ES-I3 (cell line): ENCODE results near the gene HSD17B4.
A peak's percentile ranks its signal among the peaks of the same experiment; 100 is the strongest.
"Not testable (repeated sequence)": the region's sequence is repeated elsewhere in the genome, so short reads cannot be mapped to it uniquely, and the experiment has no call there.

Experiments
- H3K36me3 ChIP-seq: 2 replicates; pipeline ENCODE4 v1.6.1; 2013; ENCODE audit warnings: mild to moderate bottlenecking, low read length, control low read depth, moderate library complexity; ENCODE audit not compliant: insufficient read depth
- H3K4me1 ChIP-seq: 2 replicates; pipeline ENCODE4 v1.6.1; 2013; ENCODE audit warnings: mild to moderate bottlenecking, control low read depth, low read length; ENCODE audit not compliant: insufficient read depth
- H3K9ac ChIP-seq: 2 replicates; pipeline ENCODE4 v1.6.1; 2013; ENCODE audit warnings: low read depth, mild to moderate bottlenecking, low read length, moderate library complexity
- H3K9me3 ChIP-seq: 2 replicates; pipeline ENCODE4 v1.6.1; 2013; ENCODE audit warnings: mild to moderate bottlenecking, low read length, moderate library complexity; ENCODE audit not compliant: control insufficient read depth, insufficient read depth

The HSD17B4 gene, protein sequence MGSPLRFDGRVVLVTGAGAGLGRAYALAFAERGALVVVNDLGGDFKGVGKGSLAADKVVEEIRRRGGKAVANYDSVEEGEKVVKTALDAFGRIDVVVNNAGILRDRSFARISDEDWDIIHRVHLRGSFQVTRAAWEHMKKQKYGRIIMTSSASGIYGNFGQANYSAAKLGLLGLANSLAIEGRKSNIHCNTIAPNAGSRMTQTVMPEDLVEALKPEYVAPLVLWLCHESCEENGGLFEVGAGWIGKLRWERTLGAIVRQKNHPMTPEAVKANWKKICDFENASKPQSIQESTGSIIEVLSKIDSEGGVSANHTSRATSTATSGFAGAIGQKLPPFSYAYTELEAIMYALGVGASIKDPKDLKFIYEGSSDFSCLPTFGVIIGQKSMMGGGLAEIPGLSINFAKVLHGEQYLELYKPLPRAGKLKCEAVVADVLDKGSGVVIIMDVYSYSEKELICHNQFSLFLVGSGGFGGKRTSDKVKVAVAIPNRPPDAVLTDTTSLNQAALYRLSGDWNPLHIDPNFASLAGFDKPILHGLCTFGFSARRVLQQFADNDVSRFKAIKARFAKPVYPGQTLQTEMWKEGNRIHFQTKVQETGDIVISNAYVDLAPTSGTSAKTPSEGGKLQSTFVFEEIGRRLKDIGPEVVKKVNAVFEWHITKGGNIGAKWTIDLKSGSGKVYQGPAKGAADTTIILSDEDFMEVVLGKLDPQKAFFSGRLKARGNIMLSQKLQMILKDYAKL

DNA sequence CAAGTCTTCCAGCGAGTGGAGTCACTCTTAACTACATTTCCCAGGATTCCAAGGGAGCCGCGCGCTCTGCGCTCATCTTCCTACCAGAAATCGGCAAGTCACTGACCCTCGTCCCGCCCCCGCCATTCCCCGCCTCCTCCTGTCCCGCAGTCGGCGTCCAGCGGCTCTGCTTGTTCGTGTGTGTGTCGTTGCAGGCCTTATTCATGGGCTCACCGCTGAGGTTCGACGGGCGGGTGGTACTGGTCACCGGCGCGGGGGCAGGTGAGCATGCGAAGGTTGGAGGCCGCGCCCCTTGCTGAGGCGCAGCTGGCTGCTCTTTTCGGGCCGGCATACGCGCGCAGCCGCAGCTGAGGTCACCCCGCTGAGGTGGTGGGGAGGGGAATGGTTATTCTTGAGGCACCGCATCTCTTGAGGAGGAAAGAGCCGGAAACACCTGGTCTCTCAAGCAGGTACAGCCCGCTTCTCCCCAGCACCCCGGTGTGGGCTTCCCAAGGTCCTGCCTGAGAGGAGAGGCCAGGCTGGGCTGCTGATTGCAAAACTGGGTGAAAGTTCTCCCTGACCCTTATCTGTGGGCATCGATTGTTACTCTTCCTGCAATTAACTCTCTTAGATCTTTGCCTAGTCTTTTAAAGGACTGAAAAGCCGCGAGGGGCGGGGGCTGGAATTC lies at the start of gene HSD17B4:
TSS of gene HSD17B4 (plus strand) at position 125 of the 667 bp plus-strand sequence. CDS start at position 204, 79 bp downstream.
- peaks cover 23% of the 10 kb centered on the region; the same call in 1 of the 2 replicates for H3K4me1 ChIP-seq
- H3K36me3 ChIP-seq = no peaks in the 10 kb centered on the region; the same call in 1 of the 2 replicates
- no peaks in the 10 kb centered on the region; the same call in 1 of the 2 replicates for H3K9me3 ChIP-seq
- peak within 1 kb of the TSS; percentile 83 for H3K9ac ChIP-seq

DNA sequence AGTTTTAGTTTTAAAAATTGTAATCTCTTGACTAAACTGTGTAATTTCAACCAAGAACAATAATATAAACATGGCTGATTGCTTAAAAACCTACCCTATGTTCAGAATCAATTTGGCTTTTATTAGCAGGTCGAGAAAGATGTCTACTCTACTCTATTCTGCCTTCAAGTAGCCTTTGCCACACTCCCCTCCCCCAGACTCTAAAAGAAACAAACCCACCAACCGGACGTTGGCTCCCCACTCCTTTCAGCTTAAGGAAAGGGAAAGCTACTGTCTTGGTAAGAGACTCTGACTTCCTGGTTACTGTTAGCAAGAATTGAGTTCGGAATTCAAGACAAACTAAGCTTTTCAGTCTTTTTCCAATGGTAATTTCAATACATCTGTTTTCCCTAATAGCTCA lies 49.7 kb upstream of the HSD17B4 start:
- H3K9me3 ChIP-seq = no peaks in the 10 kb centered on the region
- peaks cover 31% of the 10 kb centered on the region for H3K4me1 ChIP-seq
- no peaks in the 10 kb centered on the region for H3K36me3 ChIP-seq
- H3K9ac ChIP-seq = peak overlapping the region; percentile 27; the same call in 1 of the 2 replicates

DNA sequence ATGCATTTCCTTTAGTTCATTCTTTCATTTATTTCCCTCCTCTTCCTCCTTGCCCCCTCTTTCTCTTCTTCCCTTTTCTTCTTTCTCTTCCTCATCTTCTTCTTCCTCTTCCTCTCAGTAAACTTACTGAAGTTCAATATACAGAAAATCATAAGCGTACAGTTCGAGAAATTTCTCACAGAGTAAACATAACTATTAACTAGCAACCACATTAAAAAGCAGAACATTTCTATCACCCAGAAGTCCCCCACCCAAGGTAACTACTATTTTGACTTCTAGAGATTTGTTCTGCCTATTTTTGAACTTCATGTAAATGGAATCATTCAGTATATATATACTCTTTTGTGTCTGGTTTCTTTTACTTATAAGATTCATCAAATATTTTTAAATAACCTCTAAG lies 48.3 kb upstream of the HSD17B4 start:
- H3K36me3 ChIP-seq = no peaks in the 10 kb centered on the region
- no peaks in the 10 kb centered on the region for H3K9me3 ChIP-seq
- peaks cover 31% of the 10 kb centered on the region for H3K4me1 ChIP-seq
- no peak overlapping the region for H3K9ac ChIP-seq

DNA sequence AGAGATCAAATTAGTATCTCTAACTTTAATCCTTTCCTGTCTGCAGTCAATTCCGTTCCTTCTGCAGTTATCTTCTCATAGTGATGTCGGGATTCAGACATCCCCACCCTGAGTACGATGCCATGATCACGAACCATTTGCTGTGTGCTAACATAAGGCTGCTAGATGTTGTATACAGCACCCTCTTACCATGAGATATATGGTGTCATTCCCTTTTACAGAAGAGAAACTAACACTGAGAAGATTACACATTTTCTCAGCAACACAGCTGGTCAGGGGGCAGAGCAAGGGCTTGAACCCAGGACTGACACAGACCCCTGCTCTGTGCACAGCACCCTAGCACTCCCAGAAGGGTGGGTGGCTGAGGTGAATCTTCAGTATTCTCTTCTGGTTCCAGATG lies 46.9 kb upstream of the HSD17B4 start:
- H3K9ac ChIP-seq = no peak overlapping the region
- H3K36me3 ChIP-seq = no peaks in the 10 kb centered on the region
- peaks cover 31% of the 10 kb centered on the region for H3K4me1 ChIP-seq
- H3K9me3 ChIP-seq = no peaks in the 10 kb centered on the region

DNA sequence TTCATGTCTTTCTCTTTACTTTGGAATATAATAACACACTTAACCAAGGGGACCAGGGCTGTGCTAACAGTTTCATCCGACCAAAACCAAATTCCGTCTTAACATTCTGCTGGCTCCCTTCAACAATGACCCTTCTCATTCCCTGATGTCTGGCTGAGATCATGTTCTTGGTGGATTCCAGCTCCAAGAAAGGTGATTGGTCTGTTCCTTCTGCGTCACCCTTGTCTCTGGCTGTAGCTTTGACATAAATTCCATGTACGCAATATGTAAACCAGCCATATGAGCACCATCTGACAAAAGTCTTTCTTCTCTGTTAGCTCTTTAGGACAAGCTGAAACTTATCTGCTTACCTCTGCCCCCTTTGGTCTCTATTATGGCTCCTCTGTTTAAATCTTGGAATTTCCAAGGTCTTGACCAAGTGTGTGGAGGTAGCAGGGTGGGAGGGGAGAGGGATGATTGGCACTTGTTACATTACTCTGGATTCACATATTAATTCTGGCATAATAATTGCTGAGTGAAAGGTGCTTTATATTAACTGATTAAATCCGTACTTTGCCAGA lies 45.7 kb upstream of the HSD17B4 start:
- Histone ChIP-seq H3K9ac (no peak overlapping the region), H3K9me3 (no peaks in the 10 kb centered on the region), H3K4me1 (peaks cover 28% of the 10 kb centered on the region), H3K36me3 (no peaks in the 10 kb centered on the region)

DNA sequence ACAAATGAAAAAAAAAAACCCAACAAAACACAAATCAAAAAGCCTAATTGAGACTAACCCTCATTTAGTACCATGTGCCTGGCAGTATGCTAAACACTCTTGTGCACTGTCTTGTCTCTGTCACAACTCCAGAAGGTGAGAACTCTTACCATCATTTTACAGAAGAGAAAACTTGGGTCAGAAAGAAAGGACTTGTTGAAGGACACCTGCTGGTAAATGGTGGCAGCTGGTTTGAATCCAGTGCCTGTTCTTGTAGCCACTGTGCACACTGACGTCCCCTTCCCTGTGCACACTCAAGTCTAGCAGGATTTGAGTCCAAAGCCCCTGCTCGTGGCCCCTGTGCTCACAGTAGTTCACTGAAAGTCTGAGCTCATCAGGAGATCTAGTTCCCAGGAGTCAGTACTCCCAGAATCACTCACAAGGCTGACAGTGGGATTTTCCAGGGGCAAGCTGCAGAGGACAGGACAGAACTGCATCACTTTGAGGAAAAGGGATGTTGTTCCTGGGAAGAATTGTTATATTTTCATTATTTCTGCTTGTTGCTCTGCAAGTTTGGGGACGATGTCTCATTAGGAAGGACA lies 43.0 kb upstream of the HSD17B4 start:
- Histone ChIP-seq H3K4me1 (peaks cover 7% of the 10 kb centered on the region; the same call in 1 of the 2 replicates), H3K36me3 (no peaks in the 10 kb centered on the region), H3K9me3 (no peaks in the 10 kb centered on the region), H3K9ac (no peak overlapping the region)

DNA sequence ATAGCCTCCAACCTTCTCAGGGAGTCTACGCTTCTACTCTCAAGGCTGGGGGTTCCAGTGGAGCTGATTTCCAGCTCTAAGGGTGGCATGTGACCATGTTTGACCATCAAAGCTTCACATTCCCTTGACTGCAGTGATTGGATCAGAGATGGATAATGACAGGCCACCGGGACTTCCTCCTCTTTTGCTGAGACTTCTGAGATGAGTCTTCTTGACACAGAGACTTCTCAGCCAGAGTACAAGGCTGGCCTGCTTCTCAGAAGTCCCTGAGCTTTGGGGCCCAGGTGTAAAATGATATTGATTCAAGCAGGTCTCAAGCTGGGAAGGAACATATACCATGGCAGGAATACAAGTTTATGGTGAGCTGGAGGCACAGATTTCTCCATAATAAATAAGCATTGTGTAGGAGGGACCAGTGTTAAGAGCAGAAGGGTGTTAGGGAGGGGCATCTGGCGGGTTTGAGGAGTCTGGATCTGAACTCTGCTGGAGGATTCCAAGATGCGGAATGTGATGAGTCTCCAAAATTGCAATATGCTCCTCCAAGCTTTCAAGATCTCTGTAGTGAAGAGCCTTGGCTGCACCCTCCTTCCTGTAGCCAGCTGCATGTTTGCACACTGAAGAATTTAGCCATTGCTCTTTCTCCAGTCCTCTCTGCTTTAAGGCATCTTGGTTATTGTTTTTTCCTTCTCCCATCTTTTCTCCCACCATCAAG lies 41.7 kb upstream of the HSD17B4 start:
- Histone ChIP-seq H3K9ac (no peak overlapping the region), H3K36me3 (no peaks in the 10 kb centered on the region), H3K4me1 (peaks cover 4% of the 10 kb centered on the region; the same call in 1 of the 2 replicates), H3K9me3 (no peaks in the 10 kb centered on the region)

DNA sequence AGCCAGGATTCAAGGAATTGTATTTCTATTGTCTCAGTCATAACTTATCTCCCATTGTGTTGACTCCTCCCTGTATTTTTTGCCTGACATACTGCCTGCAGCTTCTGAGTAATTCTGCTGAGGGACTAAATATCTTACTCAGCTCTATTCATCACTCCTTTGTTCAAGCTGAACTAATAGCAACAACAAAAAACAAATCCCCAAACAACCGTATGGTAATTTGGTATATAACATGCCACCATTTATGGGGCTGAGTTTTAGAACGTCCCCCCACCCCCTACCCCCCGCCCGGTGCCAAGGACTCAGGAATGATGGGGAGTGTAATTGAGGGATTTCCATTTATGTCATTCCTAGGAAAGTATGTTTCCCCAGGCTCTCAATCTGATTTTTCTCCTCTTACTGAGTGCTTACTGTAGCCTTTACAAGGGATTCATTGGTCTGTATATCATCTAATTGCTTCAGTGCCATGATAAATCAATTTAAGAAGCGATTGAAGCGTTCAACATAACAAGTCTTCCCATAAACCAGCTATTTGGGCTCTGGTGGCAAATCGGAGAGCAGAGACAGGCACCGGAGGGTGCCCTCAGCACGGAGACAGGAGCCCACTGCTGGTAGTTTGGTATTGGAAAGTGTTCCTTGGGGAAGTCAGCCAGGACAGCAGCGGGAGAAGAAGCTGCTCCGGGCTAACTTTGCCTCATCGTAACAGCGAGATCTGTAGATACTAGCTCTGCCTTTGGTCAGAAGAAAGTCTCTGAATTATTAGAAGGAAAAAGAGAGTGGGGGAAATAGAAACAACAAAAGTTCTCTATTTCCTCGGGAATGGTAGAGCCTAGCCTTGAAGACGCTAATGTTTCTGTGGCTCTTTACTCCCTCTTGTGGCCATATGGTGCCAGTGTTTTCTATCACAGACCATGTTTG lies 40.7 kb upstream of the HSD17B4 start:
- no peaks in the 10 kb centered on the region for H3K36me3 ChIP-seq
- no peaks in the 10 kb centered on the region for H3K9me3 ChIP-seq
- H3K9ac ChIP-seq = peak overlapping the region; percentile 74
- H3K4me1 ChIP-seq = peaks cover 4% of the 10 kb centered on the region; the same call in 1 of the 2 replicates

DNA sequence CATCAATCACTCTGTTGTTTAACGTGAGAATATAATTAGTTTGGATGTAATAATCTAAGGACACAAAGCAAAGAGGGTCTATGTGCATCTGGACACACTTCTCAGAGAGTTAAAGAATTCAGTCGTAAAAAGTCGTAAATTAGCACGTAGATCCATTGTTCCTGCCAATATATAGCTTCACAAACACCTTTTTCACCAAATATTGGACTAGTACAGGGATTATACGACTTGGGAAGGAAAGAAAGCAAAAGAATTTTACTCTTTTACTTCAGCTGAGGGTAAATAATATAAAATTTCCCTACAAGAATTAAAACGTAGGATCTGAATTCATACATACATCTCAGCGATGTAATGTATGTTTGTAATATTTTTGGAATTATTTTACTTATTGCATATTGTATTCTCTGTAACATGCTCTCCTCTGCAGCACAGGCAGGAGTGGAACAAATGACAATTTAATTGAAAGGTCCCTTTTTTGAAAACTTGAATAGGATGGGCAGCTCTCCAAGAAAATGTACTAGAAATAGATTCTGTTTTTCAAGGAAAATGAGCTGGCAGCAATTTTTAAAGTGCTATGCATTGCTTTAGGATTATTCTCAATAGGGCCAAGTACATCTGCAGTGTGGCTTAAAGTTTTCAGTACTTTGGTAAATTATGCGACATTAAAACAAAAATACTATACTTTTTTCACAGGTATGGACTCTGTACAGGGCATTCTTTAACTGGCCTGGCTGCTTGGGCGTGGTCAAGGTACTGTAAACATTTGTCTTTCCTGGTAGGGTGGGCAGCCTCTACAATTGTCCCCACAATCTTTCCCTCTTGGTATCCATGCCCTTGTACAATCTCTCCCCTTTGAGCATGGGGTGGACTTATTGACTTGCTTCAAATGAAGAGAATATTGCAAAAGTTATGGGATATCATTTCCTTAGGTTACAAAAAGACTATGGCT lies 39.7 kb upstream of the HSD17B4 start:
- Histone ChIP-seq H3K9ac (peak overlapping the region; percentile 74; the same call in 1 of the 2 replicates), H3K4me1 (peaks cover 4% of the 10 kb centered on the region; the same call in 1 of the 2 replicates)

DNA sequence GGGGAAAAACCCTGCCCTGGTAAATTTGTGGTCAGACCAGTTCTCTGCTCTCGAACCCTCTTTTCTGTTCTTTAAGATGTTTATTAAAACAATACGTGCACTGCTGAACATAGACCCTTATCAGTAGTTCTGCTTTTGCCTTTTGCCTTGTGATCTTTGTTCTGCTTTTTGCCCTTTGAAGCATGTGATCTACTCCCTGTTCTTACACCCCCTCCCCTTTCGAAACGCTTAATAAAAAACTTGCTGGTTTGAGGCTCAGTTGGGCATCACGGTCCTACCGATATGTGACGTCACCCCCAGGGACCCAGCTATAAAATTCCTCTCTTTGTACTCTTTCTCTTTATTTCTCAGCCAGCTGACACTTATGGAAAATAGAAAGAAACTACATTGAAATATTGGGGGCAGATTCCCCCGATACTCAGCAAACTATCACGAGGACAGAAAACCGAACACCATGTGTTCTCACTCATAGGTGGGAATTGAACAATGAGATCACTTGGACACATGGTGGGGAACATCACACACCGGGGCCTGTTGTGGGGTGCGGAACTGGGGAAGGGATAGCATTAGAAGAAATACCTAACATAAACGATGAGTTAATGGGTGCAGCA lies 38.1 kb upstream of the HSD17B4 start:
- not testable (repeated sequence) for H3K9ac ChIP-seq, H3K9me3 ChIP-seq, H3K36me3 ChIP-seq, H3K4me1 ChIP-seq

More for the DNA sequence above, 39.7 kb upstream of the HSD17B4 start:
- Histone ChIP-seq H3K9me3 (no peaks in the 10 kb centered on the region), H3K36me3 (no peaks in the 10 kb centered on the region)

DNA sequence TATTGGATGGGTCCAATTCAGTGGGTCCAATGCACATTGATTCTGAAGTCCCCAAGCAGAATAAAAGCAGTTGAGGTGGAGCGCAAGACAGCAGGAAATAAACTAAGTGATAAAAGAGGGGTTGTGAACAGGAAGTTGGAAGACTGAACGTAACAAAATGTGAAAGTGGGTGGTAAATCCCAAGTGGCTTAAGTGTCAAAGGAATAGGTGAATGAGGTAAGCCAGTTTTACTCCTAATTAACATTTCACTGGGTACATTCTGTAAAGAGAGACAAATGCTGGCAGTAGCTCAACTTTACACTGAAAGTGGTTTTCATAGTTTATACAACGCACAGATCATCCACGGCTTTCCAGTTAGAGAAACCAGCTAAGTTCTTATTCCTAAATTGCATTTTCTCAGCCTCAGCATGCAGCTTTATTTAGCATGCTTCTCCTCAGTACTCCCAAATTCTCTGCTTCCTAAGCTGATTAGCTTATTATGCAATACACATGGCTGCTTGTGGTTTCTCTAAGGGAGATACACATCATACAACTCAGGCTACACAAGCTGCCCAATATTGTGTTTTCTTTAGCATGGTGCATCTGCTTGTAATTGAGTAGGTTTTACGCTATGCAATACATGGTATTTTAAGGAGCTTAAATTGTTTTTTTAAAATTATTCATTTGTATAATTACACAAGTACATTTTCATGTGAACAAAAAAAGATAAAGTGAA lies 34.2 kb upstream of the HSD17B4 start:
- H3K36me3 ChIP-seq = no peaks in the 10 kb centered on the region
- no peaks in the 10 kb centered on the region for H3K9me3 ChIP-seq
- H3K4me1 ChIP-seq = peaks cover 5% of the 10 kb centered on the region; the same call in 1 of the 2 replicates
- no peak overlapping the region for H3K9ac ChIP-seq
